Activated CD4-positive, alpha-beta T cell treated with anti-CD3 and anti-CD28 coated beads for 1 hour (primary cell): ENCODE data around the gene CNTNAP2.
"Not testable (repeated sequence)": the region's sequence is repeated elsewhere in the genome, so short reads cannot be mapped to it uniquely, and the experiment has no call there.

Experiments
- DNase-seq: peaks from one replicate; pipeline ENCODE4 v3.0.0-alpha.2; 2020

Gene CNTNAP2

GRCh38 chr7:148445260-148446044 lies 2328.9 kb downstream of the CNTNAP2 start:
- DNase-seq = no peak

GRCh38 chr7:148447221-148447849 lies 2330.7 kb downstream of the CNTNAP2 start:
- DNase-seq = no peak

GRCh38 chr7:148451526-148451925 lies 2334.9 kb downstream of the CNTNAP2 start:
- not testable (repeated sequence) for DNase-seq

- DNase-seq = no peak
Measured at GRCh38 chr7:148456351-148456750, 2339.8 kb downstream of the CNTNAP2 start.

- DNase-seq = no peak
Measured at GRCh38 chr7:148457310-148457921, 2340.8 kb downstream of the CNTNAP2 start.

GRCh38 chr7:148458263-148458662 lies 2341.7 kb downstream of the CNTNAP2 start:
- no peak for DNase-seq

GRCh38 chr7:148461392-148462179 lies 2345.0 kb downstream of the CNTNAP2 start:
- DNase-seq = no peak

GRCh38 chr7:148462774-148463173 lies 2346.2 kb downstream of the CNTNAP2 start:
- not testable (repeated sequence) for DNase-seq

GRCh38 chr7:148463210-148463609 lies 2346.6 kb downstream of the CNTNAP2 start:
- no peak for DNase-seq

GRCh38 chr7:148464947-148465346 lies 2348.3 kb downstream of the CNTNAP2 start:
- no peak for DNase-seq

- DNase-seq = not testable (repeated sequence)
Measured at GRCh38 chr7:148465441-148465840, 2348.8 kb downstream of the CNTNAP2 start.

- DNase-seq = no peak
Measured at GRCh38 chr7:148466120-148466519, 2349.5 kb downstream of the CNTNAP2 start.

GRCh38 chr7:148468700-148469098 lies 2352.1 kb downstream of the CNTNAP2 start:
- DNase-seq = no peak
